Keratinocyte (primary cell): ENCODE data around the gene BTBD16.

Source experiments
- EZH2 ChIP-seq: IDR thresholded peaks from one replicate; pipeline ENCODE4 v1.6.1; 2012; ENCODE audit warnings: inconsistent platforms, mild to moderate bottlenecking, low read length, moderate library complexity
- TF ChIP-seq, protein P1 (sequence below), 3 experiments: IDR thresholded peaks in 1 of 3; conservative IDR thresholded peaks in 1 of 3; optimal IDR thresholded peaks in 1 of 3; 2 replicates in 2 of 3; 3 replicates in 1 of 3; pipeline versions ENCODE3 to v1.5.1; 2011; ENCODE audit warnings: low read length in 3 of 3, mild to moderate bottlenecking in 3 of 3, moderate library complexity in 2 of 3, control low read depth in 1 of 3, inconsistent platforms in 1 of 3; ENCODE audit not compliant: insufficient read depth in 2 of 3; ENCODE audit errors: extremely low read depth in 1 of 3

DNA sequence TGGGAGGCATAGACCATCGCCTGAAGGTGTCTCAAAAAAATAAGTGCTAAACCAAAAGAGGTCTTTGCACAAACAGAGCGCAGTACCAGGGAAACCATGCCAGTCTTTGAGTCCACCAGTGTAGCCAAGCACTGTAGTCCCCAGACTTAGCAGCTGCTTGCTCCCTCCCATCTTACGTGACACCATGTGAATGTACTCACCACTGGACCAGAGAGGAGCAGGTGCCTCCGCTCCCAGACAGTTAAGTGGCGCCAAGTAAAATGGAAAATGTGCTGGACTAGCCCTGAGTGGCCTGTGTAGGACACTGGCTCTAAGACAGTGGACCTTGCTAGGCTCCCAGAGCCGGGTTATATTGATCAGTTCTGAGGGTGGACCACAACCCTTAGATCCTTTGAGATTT, 55.7 kb downstream of the BTBD16 start:
- TF ChIP-seq, protein P1, sequence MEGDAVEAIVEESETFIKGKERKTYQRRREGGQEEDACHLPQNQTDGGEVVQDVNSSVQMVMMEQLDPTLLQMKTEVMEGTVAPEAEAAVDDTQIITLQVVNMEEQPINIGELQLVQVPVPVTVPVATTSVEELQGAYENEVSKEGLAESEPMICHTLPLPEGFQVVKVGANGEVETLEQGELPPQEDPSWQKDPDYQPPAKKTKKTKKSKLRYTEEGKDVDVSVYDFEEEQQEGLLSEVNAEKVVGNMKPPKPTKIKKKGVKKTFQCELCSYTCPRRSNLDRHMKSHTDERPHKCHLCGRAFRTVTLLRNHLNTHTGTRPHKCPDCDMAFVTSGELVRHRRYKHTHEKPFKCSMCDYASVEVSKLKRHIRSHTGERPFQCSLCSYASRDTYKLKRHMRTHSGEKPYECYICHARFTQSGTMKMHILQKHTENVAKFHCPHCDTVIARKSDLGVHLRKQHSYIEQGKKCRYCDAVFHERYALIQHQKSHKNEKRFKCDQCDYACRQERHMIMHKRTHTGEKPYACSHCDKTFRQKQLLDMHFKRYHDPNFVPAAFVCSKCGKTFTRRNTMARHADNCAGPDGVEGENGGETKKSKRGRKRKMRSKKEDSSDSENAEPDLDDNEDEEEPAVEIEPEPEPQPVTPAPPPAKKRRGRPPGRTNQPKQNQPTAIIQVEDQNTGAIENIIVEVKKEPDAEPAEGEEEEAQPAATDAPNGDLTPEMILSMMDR (optimal IDR thresholded peaks at IDR 0.05 in 1 of 3, IDR thresholded peaks at IDR 0.05 in 1 of 3, conservative IDR thresholded peaks at IDR 0.05 in 1 of 3; ENCODE audit: extremely low read depth in 1 of 3, insufficient read depth in 2 of 3, low read length in 3 of 3), result no peak
- no peak for TF ChIP-seq EZH2
